CD4-positive, alpha-beta T cell treated with Interleukin-15 for 1 hour (primary cell): Measurements from ENCODE around the gene YIPF2.

Source experiments
- DNase-seq: peaks from one replicate; pipeline ENCODE4 v3.0.0-alpha.2; 2020

Gene YIPF2

GRCh38 chr19:10872546-10873107 lies 55.8 kb downstream of the YIPF2 start:
- DNase-seq: no peak
